IPS DF 6.9 (cell line): ENCODE results near the gene CEACAM21.

ENCODE experiments used
- DNase-seq: peaks from one replicate; pipeline ENCODE4 v3.0.0-alpha.2; 2013; ENCODE audit warnings: low read depth, low spot score
- H3K27ac ChIP-seq: one replicate; pipeline ENCODE4 v1.5.1; 2013; ENCODE audit warnings: low read length, control low read depth
- H3K27me3 ChIP-seq: 2 replicates; pipeline ENCODE4 v1.6.1; 2013; ENCODE audit warnings: mild to moderate bottlenecking, low read length; ENCODE audit not compliant: control insufficient read depth, insufficient read depth
- H3K36me3 ChIP-seq: 2 replicates; pipeline ENCODE4 v1.6.1; 2013; ENCODE audit warnings: low read length; ENCODE audit not compliant: control insufficient read depth, insufficient read depth
- H3K4me1 ChIP-seq: 2 replicates; pipeline ENCODE4 v1.6.1; 2013; ENCODE audit warnings: low read length; ENCODE audit not compliant: control insufficient read depth, insufficient read depth
- H3K4me3 ChIP-seq: 2 replicates; pipeline ENCODE4 v1.5.1; 2013; ENCODE audit warnings: mild to moderate bottlenecking, low read length
- H3K9me3 ChIP-seq: 2 replicates; pipeline ENCODE4 v1.6.1; 2013; ENCODE audit warnings: low read length, inconsistent platforms; ENCODE audit not compliant: control insufficient read depth, insufficient read depth
- WGBS: extraction: QIAGEN DNeasy Blood & Tissue Kit; methylation state at CpG from one replicate; pipeline ENCODE4 v1.1.7; 2013; ENCODE audit warnings: mixed read lengths, missing lambda C conversion rate; ENCODE audit not compliant: insufficient read length, insufficient coverage; 5-methylcytosine and 5-hydroxymethylcytosine counted together

The CEACAM21 gene

GRCh38 chr19:41595890-41596280 is 19.9 kb downstream of the CEACAM21 start:
- Histone ChIP-seq H3K9me3 (no peaks in the 10 kb centered on the region), H3K4me1 (no peaks in the 10 kb centered on the region; the same call in 1 of the 2 replicates), H3K27me3 (no peaks in the 10 kb centered on the region), H3K27ac (no peak overlapping the region), H3K36me3 (no peaks in the 10 kb centered on the region), H3K4me3 (no peak overlapping the region)
- WGBS = no CpG with 5 or more reads among the region's 3 CpGs
- DNase-seq = no peak

GRCh38 chr19:41597600-41598041 is 21.7 kb downstream of the CEACAM21 start:
- Histone ChIP-seq H3K27me3 (no peaks in the 10 kb centered on the region; the same call in none of the 2 replicates), H3K36me3 (no peaks in the 10 kb centered on the region), H3K27ac (no peak overlapping the region), H3K4me3 (no peak overlapping the region), H3K9me3 (no peaks in the 10 kb centered on the region), H3K4me1 (no peaks in the 10 kb centered on the region; the same call in 1 of the 2 replicates)
- WGBS = no CpG with 5 or more reads among the region's 10 CpGs
- peak; percentile 55 for DNase-seq

- no peak overlapping the region for H3K27ac ChIP-seq
- no peak for DNase-seq
- H3K4me1 ChIP-seq = no peaks in the 10 kb centered on the region; the same call in 1 of the 2 replicates
- no CpG with 5 or more reads among the region's 6 CpGs for WGBS
- H3K9me3 ChIP-seq = no peaks in the 10 kb centered on the region
- no peaks in the 10 kb centered on the region; the same call in none of the 2 replicates for H3K27me3 ChIP-seq
- H3K36me3 ChIP-seq = no peaks in the 10 kb centered on the region
- no peak overlapping the region for H3K4me3 ChIP-seq
Observed at GRCh38 chr19:41599175-41599966, 23.4 kb downstream of the CEACAM21 start.

- no CpG with 5 or more reads among the region's 4 CpGs for WGBS
- Histone ChIP-seq H3K4me1 (no peaks in the 10 kb centered on the region; the same call in 1 of the 2 replicates), H3K27me3 (no peaks in the 10 kb centered on the region; the same call in none of the 2 replicates), H3K9me3 (no peaks in the 10 kb centered on the region), H3K36me3 (no peaks in the 10 kb centered on the region), H3K27ac (no peak overlapping the region), H3K4me3 (no peak overlapping the region)
- no peak for DNase-seq
Observed at GRCh38 chr19:41601771-41602170, 25.8 kb downstream of the CEACAM21 start.

GRCh38 chr19:41604831-41605230 is 28.9 kb downstream of the CEACAM21 start:
- Histone ChIP-seq H3K4me3 (no peak overlapping the region), H3K27me3 (no peaks in the 10 kb centered on the region; the same call in none of the 2 replicates), H3K4me1 (no peaks in the 10 kb centered on the region), H3K36me3 (no peaks in the 10 kb centered on the region), H3K9me3 (no peaks in the 10 kb centered on the region), H3K27ac (no peak overlapping the region)
- DNase-seq = no peak
- WGBS = no CpG with 5 or more reads among the region's 3 CpGs

GRCh38 chr19:41606215-41606837 is 30.4 kb downstream of the CEACAM21 start:
- Histone ChIP-seq H3K4me1 (no peaks in the 10 kb centered on the region), H3K27ac (no peak overlapping the region), H3K27me3 (no peaks in the 10 kb centered on the region; the same call in none of the 2 replicates), H3K36me3 (no peaks in the 10 kb centered on the region), H3K9me3 (no peaks in the 10 kb centered on the region; the same call in 1 of the 2 replicates), H3K4me3 (no peak overlapping the region)
- no peak for DNase-seq
- no CpG with 5 or more reads among the region's 5 CpGs for WGBS

GRCh38 chr19:41607668-41608067 is 31.7 kb downstream of the CEACAM21 start:
- Histone ChIP-seq H3K4me1 (no peaks in the 10 kb centered on the region), H3K27me3 (no peaks in the 10 kb centered on the region), H3K4me3 (no peak overlapping the region), H3K9me3 (peaks cover 2% of the 10 kb centered on the region), H3K27ac (no peak overlapping the region), H3K36me3 (no peaks in the 10 kb centered on the region)
- WGBS = no CpG with 5 or more reads among the region's 1 CpG
- DNase-seq = no peak

- H3K9me3 ChIP-seq = peaks cover 3% of the 10 kb centered on the region
- H3K4me1 ChIP-seq = no peaks in the 10 kb centered on the region
Observed at GRCh38 chr19:41610789-41611188, 34.8 kb downstream of the CEACAM21 start.

GRCh38 chr19:41612483-41612882 is 36.5 kb downstream of the CEACAM21 start:
- peaks cover 3% of the 10 kb centered on the region for H3K9me3 ChIP-seq
- H3K4me3 ChIP-seq = no peak overlapping the region
- H3K36me3 ChIP-seq = no peaks in the 10 kb centered on the region
- DNase-seq = no peak
- H3K27ac ChIP-seq = no peak overlapping the region
- no CpG with 5 or more reads among the region's 4 CpGs for WGBS
- H3K27me3 ChIP-seq = no peaks in the 10 kb centered on the region
- H3K4me1 ChIP-seq = no peaks in the 10 kb centered on the region

More at GRCh38 chr19:41610789-41611188, 34.8 kb downstream of the CEACAM21 start:
- H3K27ac ChIP-seq = no peak overlapping the region
- no peak overlapping the region for H3K4me3 ChIP-seq
- H3K27me3 ChIP-seq = no peaks in the 10 kb centered on the region
- no peak for DNase-seq
- no peaks in the 10 kb centered on the region for H3K36me3 ChIP-seq

GRCh38 chr19:41615207-41615606 is 39.2 kb downstream of the CEACAM21 start:
- Histone ChIP-seq H3K27me3 (no peaks in the 10 kb centered on the region), H3K9me3 (peaks cover 4% of the 10 kb centered on the region), H3K4me3 (no peak overlapping the region), H3K36me3 (no peaks in the 10 kb centered on the region), H3K27ac (no peak overlapping the region), H3K4me1 (no peaks in the 10 kb centered on the region)
- no CpG with 5 or more reads among the region's 4 CpGs for WGBS
- DNase-seq = no peak
